Peyer's patch (tissue), 4 donors: ENCODE measurements around the gene TAP2. TPM values are rescaled to one million over a fixed set of nuclear protein-coding genes. Genes with fewer than 3 reads are reported as not detected.
A peak's percentile ranks its signal among the peaks of the same experiment; 100 is the strongest.

Experiments
- DNase-seq, 3 donors: peaks; one replicate each; pipeline ENCODE4 v3.0.0-alpha.2; 2017 to 2019
- H3K27ac ChIP-seq, 4 donors: fragments of 200-600 bp; sonication (generic); one replicate each; pipeline ENCODE4 v1.5.1; 2016 to 2019
- H3K27me3 ChIP-seq, 2 donors: fragments of 200-600 bp; sonication (generic); one replicate each; pipeline ENCODE4 v1.5.1; 2019
- H3K36me3 ChIP-seq, 3 donors: fragments of 200-600 bp; sonication (generic); one replicate each; pipeline ENCODE4 v1.5.1; 2016 to 2019
- H3K4me1 ChIP-seq, 4 donors: fragments of 200-600 bp; sonication (generic); one replicate each; pipeline ENCODE4 v1.5.1; 2016 to 2019
- H3K4me3 ChIP-seq, 4 donors: fragments of 200-600 bp; sonication (generic); 1 replicate in 3 of 4; 2 replicates in 1 of 4; pipeline ENCODE4 v1.5.1; 2016 to 2019; ENCODE audit warnings: mild to moderate bottlenecking in 1 of 4
- H3K9me3 ChIP-seq, 4 donors: fragments of 200-600 bp; sonication (generic); one replicate each; pipeline ENCODE4 v1.5.1; 2016 to 2019; ENCODE audit warnings: mild to moderate bottlenecking in 1 of 4
- POLR2A ChIP-seq, 2 donors: fragments of 450-650 bp; IDR thresholded peaks; one replicate each; pipeline ENCODE4 v1.5.1; 2017; ENCODE audit warnings: antibody characterized with exemption in 2 of 2, mild to moderate bottlenecking in 2 of 2, moderate library complexity in 2 of 2
- total RNA-seq, 4 donors: library from RNA; depleted of rRNA; stranded (reverse); fragments of >200 nt; gene quantifications; one replicate each; pipeline ENCODE4 v1.1.0, GENCODE V29; 2016
- TF ChIP-seq, protein P1 (sequence below), 6 experiments: fragments of 450-650 bp in 4 of 6; fragments of 200-600 bp in 2 of 6; sonication (generic) in 1 of 6; IDR thresholded peaks; one replicate each; pipeline ENCODE4 v1.5.1; 2017 to 2019; ENCODE audit warnings: antibody characterized with exemption in 6 of 6, mild to moderate bottlenecking in 3 of 6, moderate library complexity in 1 of 6

The TAP2 gene
- total RNA-seq, 4 donors from 2014 or later, result 16.5 to 53.2 (median 39.4) TPM

DNA sequence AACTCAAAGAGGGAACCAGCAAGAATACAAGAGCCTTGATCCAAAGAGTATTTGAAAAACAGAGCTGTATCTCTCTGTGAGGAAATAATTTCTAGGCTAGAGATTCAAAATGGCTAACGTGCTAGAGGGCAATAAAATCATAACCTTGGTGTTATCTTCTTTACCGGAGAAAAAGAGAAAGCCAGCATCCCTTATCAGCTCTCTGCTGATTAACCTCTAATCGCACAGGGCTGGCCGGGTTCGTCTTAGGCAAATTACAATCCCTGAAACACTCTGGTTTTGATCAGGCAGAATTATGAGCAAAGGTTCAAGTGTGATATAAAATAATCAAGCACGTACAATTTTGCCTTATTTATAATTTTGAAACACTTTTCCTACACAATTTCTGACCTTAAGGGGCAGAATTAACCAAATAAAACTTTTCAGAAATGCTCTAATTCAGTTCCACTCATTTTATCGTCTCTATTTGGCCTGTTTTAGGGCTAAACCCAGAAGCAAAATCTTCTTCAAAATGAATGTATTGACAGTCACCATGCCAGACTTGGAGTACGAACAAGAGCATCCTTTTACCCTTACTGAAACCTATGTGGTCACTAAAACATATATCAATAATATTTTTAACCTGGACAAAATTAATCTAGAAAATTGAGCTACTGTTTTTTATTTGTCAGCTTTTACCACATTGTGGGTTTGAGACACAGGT is 29.2 kb upstream of the TAP2 start:
- Histone ChIP-seq H3K4me3 (no peak overlapping the region), H3K27ac (peak overlapping the region; percentile 48 to 74 (median 56)), H3K9me3 (no peaks in the 10 kb centered on the region), H3K4me1 (peaks cover 0 to 19% (median 6%) of the 10 kb centered on the region in 4 donors), H3K27me3 (no peaks in the 10 kb centered on the region), H3K36me3 (no peaks in the 10 kb centered on the region)
- DNase-seq, result peak in 1 of 3 donors; percentile 70
- no peak for TF ChIP-seq POLR2A (IDR thresholded peaks at IDR 0.05)
- TF ChIP-seq, protein P1, sequence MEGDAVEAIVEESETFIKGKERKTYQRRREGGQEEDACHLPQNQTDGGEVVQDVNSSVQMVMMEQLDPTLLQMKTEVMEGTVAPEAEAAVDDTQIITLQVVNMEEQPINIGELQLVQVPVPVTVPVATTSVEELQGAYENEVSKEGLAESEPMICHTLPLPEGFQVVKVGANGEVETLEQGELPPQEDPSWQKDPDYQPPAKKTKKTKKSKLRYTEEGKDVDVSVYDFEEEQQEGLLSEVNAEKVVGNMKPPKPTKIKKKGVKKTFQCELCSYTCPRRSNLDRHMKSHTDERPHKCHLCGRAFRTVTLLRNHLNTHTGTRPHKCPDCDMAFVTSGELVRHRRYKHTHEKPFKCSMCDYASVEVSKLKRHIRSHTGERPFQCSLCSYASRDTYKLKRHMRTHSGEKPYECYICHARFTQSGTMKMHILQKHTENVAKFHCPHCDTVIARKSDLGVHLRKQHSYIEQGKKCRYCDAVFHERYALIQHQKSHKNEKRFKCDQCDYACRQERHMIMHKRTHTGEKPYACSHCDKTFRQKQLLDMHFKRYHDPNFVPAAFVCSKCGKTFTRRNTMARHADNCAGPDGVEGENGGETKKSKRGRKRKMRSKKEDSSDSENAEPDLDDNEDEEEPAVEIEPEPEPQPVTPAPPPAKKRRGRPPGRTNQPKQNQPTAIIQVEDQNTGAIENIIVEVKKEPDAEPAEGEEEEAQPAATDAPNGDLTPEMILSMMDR (IDR thresholded peaks at IDR 0.05), result no peak

DNA sequence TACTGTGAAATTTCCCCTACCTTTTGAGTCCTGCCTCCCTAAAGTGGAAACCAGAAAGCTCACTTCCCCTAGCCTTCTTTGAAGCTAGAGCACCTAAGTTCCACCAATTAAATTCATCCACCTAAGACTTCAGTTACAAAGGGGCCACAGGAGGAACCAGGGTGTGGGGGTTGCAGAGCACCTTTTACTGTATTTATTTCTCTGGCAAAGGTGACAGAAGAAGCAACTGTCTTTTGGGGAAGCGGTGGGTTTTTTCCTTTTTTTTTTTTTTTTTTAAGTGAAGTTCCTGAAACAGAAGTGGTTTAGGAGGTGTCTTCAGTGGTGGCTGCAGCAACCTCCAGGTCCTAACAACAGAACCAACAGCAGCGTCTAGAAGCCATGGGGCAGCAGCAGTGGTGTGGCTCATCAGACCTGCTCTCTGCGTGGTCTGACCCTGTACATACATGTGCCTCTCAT is 28.5 kb upstream of the TAP2 start:
- Histone ChIP-seq H3K27me3 (no peaks in the 10 kb centered on the region), H3K4me3 (no peak overlapping the region), H3K36me3 (no peaks in the 10 kb centered on the region), H3K27ac (peak overlapping the region; percentile 48 to 74 (median 56)), H3K4me1 (peaks cover 0 to 19% (median 6%) of the 10 kb centered on the region in 4 donors), H3K9me3 (no peaks in the 10 kb centered on the region)
- no peak for TF ChIP-seq POLR2A (IDR thresholded peaks at IDR 0.05)
- TF ChIP-seq, protein P1 (IDR thresholded peaks at IDR 0.05), result no peak
- DNase-seq, result peak in 1 of 3 donors; percentile 62

DNA sequence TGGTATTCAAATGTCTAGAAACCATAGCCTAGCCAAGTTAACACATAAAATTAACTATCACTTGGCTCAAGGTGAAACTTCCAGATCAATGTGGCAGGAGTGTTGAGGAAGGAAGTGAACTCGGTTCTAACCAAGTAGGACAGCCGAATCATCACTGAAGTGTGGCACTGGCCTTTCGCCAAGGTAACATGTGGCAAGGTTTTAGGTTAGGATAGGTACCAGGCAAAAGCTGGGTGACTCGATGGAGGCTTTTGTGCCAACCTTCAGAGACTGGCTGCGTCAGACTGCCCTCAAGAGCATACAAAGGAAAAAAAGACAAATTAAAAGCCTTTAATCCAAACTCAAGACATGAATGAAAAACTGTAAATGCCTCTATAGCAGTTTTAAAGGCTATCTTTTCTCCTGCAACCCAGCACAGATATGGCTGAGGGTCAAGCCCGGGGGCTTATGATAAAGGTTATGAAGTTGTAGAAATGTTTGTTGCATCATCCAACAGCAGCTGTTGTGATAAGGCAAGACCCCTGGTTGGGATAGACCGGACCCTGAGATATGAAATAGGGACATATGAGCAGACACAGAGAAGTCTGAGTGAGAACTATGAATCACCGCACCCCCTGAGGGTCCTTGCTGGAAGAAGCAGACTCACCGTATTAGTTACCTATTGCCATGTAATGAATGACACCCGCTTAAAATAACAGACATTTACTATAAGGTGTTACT is 27.3 kb upstream of the TAP2 start:
- H3K27ac ChIP-seq, result no peak overlapping the region
- TF ChIP-seq, protein P1 (IDR thresholded peaks at IDR 0.05), result no peak
- TF ChIP-seq POLR2A (IDR thresholded peaks at IDR 0.05), result no peak
- H3K9me3 ChIP-seq, result no peaks in the 10 kb centered on the region
- peaks cover 0 to 4% (median 0%) of the 10 kb centered on the region in 3 donors for H3K36me3 ChIP-seq
- no peaks in the 10 kb centered on the region for H3K27me3 ChIP-seq
- H3K4me1 ChIP-seq, result peaks cover 0 to 25% (median 6%) of the 10 kb centered on the region in 4 donors
- no peak overlapping the region for H3K4me3 ChIP-seq
- DNase-seq, result no peak

DNA sequence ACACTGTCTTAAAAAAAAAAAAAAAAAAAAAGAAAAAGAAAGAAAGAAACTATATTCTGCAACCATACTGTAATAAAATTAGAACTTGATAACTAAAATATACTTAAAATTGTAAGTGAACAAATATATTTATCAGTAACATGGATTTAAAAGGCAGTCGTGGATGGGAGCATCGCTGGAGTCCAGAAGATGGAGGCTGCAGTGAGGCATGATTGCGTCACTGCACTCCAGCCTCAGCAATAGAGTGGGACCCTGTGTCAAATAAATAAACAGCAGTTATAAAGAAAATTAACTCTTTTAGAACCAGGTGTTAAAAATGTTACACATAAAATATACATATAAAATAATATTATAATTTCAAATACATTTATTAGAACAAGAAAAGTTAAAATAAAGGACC is 24.2 kb upstream of the TAP2 start:
- DNase-seq, result no peak
- H3K4me3 ChIP-seq, result no peak overlapping the region
- TF ChIP-seq POLR2A (IDR thresholded peaks at IDR 0.05), result no peak
- TF ChIP-seq, protein P1 (IDR thresholded peaks at IDR 0.05), result no peak
- no peaks in the 10 kb centered on the region for H3K27me3 ChIP-seq
- H3K4me1 ChIP-seq, result peaks cover 0 to 15% (median 4%) of the 10 kb centered on the region in 4 donors
- H3K36me3 ChIP-seq, result peaks cover 0 to 30% (median 0%) of the 10 kb centered on the region in 3 donors
- H3K9me3 ChIP-seq, result no peaks in the 10 kb centered on the region
- H3K27ac ChIP-seq, result no peak overlapping the region

DNA sequence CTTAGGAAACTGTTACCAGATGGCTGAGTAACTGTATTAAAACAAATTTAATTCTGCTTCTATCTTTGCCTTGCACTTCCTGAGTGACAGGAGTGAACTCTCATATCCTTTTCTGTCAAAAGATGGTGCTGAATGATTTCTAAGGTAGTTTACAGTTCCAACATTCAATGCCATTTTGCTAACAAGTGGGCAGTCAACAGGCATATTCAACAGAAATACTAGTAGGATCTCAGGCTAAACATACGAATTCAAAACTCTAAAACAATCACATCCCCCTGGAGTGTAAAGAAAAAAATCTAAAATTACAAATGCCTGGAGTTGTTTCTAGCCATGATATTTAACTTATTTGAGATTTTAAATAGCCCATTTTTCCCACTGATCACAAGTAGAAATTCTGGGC is 22.1 kb upstream of the TAP2 start:
- Histone ChIP-seq H3K36me3 (peaks cover 0 to 40% (median 0%) of the 10 kb centered on the region in 3 donors), H3K4me3 (no peak overlapping the region), H3K27ac (peak overlapping the region in 1 of 4 donors; percentile 17), H3K4me1 (peaks cover 0 to 12% (median 0%) of the 10 kb centered on the region in 4 donors), H3K27me3 (no peaks in the 10 kb centered on the region), H3K9me3 (no peaks in the 10 kb centered on the region)
- no peak for DNase-seq
- TF ChIP-seq, protein P1 (IDR thresholded peaks at IDR 0.05), result no peak
- TF ChIP-seq POLR2A (IDR thresholded peaks at IDR 0.05), result no peak
